HG02588 (cell line): ENCODE data around the gene PSPH.
"Not testable (repeated sequence)": the region's sequence is repeated elsewhere in the genome, so short reads cannot be mapped to it uniquely, and the experiment has no call there.

Source experiments
- ATAC-seq: cut with Tn5 transposase; IDR thresholded peaks from one replicate; pipeline ENCODE4 v1.9.1; 2021; ENCODE audit warnings: mild to moderate bottlenecking, moderate library complexity; ENCODE audit not compliant: unreplicated experiment

Gene PSPH

DNA sequence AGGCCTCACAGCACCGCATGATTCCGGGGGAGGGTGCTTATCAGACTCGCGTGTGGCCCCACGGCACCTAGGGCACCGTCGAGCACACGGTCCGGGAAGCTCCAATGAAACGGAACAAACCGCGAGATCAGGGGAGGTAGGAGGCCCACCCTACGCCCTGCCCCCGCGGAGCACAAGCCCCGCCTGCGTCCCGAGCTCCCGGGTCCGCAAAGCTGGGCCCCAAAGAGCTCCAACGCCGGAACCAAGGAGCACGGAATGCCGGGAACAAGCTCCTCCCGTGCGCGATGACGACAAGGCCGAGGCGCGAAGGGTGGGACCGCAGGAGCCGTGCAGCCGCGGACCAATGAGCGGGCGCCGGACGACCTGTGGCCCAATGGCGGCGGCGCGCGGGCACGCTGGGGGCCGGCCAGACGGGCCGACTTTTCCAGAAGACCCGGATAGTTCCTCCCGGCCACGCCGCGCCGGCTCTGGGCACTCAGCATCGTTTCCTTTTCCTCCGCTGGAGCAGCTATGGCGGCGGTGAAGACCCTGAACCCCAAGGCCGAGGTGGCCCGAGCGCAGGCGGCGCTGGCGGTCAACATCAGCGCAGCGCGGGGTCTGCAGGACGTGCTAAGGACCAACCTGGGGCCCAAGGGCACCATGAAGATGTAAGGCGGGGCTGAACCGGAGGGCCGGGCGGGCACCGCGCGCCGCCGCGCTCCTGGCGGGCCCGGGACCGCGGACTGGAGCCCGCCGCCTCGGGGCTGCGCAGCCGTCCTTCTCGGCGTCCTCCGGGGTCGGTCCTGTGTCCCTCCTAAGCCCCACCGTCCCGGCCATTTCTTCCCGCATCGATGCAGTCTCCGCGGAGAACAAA lies at the start of gene PSPH, which contains the start of gene CCT6A:
Gene PSPH, minus strand, starts transcription at position 106 of the 853 bp plus-strand sequence. CDS start 30,232 bp downstream, outside the sequence.
Gene CCT6A, plus strand, starts transcription at position 427 of the 853 bp plus-strand sequence. Its CDS starts 84 bp downstream, at position 511.
- peak; percentile 97 for ATAC-seq

DNA sequence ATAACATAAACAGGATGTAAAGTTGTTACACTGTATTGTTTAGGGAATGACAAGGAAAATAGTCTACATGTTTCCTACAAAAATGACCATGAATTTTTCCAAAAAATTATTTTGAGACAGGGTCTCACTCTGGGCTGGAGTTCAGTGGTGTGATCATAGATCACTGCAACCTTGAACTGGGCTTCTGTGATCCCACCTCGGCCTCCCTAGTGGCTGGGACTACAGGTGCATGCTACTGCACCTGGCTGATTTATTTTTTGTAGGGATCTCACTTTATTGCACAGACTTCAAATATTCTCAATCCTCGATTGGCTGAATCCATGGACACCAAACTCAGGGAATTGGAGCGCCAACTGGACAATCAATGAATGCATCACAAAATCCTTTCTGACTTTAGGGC lies 48.4 kb upstream of the PSPH start:
- ATAC-seq: no peak

DNA sequence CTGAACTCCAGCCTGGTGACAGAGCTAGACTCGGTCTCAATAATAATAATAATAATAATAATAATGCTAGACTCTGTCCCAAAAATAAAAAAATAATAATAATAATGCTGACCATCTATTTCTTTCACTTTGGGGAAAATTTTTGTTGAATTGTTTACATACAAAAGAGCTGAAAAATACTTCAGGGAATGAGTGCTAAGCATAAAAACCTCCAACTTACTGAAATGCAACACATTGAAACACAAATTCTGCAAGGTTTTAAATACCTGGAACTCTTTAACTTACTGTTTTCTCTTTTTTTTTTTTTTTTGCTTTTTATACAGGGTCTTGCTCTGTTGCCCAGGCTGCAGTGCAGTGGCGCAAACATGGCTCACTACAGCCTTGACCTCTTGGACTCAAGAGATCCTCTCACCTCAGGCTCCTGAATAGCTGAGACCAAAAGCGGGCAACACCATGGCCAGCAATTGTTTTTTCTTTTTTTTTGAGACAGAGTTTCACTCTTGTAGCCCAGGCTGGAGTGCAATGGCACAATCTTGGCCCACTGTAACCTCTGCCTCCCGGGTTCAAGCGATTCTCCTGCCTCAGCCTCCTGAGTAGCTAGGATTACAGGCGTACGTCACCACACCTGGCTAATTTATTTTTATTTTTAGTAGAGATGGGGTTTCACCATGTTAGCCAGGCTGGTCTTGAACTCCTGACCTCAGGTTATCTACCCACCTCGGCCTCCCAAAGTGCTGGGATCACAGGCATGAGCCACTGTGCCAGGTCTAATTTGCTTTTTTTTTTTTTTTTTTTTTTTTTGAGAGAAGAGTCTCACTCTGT lies 47.2 kb upstream of the PSPH start:
- not testable (repeated sequence) for ATAC-seq

DNA sequence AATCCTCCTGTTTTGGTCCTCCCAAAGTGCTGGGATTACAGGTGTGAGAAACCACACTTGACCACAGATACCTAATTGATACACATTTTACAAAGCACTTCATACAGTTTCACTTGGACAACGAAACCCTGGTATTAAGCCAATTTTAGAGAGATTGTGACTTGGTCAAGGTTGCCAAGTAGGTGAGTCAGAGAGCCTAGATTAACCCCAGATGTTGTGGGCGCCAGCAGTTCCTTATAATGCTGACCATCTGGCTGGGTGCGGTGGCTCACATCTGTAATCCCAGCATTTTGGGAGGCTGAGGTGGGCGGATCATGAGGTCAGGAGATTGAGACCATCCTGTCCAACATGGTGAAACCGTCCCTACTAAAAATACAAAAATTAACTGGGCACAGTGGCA lies 46.5 kb upstream of the PSPH start:
- no peak for ATAC-seq

DNA sequence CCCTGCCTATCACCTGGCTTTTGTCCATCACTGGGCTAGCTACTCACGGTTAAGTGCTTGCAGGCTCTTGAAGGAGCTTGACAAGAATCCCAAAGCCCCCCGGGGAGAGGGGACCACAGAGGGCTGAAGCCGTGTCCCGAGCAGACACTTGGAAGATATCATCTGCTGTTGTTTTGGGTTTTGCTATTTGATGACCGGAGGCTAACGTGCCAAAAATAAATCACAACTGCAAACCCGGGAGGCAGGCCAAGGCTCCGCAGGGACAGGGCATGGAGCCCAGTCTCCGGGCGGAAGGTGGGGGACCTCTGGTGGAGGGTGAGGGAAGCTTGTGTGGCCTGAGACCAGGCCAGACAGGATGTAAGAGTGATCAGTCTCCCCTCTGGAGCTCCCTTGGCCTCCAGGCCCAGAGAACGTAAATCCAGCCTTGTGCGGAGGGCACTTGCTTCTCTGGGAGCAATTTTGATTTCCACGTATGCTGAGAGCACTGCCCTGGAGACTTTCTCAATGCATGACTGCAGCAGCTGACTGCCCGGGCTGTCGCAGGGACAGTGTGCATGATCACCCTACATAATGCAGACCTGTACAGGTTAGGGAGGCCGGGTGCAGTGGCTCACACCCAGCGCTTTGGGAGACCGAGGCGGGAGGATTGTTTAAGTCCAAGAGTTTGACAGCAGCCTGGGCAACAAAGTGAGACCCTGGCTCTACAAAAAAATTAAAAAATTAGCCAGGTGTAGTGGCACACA lies 41.7 kb upstream of the PSPH start, which contains the start of gene PHKG1:
Gene PHKG1, minus strand, starts transcription at position 164 of the 743 bp plus-strand sequence. CDS start 4,011 bp downstream, outside the sequence.
- no peak for ATAC-seq

DNA sequence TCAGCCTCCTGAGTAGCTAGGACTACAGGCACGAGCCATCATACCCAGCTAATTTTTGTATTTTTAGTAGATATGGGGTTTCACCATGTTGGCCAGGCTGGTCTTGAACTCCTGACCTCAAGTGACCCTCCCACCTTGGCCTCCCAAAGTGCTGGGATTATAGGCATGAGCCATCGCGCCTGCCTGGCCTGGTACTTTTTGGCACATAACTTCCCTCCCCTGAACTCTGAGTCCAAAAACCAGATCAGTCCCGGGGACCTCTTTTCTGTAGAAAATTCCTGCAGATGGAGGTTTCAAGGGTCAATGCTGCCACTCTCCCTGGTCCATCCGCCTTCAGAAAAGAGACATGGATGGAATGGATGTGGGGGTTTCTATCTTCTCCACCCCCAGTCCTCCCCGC lies 41.1 kb upstream of the PSPH start:
- not testable (repeated sequence) for ATAC-seq

DNA sequence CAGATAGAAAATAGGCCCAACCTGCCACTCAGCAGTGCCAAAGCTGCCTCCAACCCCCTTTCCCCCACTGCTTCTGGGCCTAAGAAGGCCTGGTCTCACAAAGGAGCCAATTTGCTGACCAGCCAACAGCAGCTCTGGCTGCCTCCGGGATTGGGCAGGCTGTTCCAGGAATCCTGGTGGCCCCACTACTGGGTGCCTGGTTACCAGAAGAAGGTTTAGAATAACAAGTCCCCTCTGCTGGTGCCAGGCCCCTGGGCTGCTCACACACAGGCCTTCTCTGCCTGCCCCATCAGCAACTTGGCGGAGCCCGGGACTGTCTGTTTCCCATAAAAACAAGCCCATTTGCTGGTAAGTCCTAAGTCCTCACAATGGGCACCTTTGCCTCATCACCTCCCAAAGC lies 40.3 kb upstream of the PSPH start:
- no peak for ATAC-seq

DNA sequence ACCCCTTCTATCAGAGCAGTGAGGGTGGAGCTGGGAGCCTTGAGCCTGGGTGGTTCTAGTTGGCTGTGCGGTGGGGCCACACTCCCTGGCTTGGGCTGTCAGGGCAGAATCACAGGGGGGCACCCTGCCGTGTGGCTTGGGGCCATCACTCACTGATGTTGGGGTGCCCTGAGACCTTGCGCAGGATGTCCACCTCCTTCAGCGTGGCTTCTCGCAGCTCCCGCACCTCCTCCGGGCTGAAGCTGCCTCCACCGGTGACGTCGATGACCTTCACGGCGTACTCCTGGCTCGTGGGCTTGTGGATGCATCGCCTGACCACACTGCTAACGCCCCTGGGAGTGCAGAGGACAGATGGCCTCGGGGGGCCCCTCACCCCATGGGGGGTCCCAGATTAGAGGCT lies 36.2 kb upstream of the PSPH start:
- ATAC-seq: no peak

DNA sequence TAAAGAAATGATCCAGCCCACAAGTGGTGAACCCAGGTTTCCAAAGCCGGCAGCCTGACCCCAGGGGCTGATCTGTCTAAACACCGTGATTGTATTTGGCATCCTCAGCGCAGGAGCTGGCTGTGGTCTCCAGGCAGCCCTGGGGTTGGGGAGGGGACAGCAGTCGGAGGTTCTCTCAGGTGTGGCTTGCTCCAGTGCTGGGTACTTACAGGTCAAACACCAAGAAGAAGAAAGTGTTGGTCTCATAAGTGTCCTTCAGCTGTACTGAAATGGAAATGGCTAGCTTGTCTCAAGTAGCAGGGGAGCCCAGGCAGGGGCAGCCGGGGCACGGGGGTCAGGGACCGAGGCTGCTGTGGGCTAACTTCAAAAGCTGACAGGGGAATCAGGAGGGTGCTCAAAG lies 35.5 kb upstream of the PSPH start:
- no peak for ATAC-seq

DNA sequence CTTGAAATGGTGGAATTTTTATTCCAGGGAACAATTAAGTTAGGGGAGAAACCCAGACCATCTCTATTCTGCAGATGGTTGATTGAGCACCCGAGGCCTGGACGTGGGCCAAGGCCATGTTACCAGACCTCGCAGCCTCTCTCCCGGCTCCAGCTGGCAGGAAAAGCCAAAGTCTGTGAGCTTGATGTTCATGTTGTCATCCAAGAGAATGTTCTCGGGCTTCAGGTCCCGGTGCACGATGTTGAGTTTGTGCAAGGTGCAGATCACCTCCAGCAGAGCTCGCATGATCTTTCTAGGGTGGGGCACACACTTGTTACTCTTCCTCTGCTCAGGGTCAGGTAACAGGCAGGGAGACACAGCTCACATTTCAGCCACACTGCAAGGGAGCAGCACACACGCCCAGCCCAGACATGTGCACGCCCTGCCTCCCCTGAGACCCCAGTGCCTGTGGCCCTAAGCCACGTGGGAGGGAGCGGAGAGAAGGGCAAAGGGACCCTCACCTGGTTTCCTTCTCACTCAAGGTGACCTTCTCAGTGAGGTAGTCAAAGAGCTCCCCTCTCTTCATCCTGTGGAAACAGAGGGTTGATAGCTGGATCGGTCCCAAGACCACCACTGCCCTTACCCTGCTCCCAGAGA lies 32.0 kb upstream of the PSPH start:
- no peak for ATAC-seq

DNA sequence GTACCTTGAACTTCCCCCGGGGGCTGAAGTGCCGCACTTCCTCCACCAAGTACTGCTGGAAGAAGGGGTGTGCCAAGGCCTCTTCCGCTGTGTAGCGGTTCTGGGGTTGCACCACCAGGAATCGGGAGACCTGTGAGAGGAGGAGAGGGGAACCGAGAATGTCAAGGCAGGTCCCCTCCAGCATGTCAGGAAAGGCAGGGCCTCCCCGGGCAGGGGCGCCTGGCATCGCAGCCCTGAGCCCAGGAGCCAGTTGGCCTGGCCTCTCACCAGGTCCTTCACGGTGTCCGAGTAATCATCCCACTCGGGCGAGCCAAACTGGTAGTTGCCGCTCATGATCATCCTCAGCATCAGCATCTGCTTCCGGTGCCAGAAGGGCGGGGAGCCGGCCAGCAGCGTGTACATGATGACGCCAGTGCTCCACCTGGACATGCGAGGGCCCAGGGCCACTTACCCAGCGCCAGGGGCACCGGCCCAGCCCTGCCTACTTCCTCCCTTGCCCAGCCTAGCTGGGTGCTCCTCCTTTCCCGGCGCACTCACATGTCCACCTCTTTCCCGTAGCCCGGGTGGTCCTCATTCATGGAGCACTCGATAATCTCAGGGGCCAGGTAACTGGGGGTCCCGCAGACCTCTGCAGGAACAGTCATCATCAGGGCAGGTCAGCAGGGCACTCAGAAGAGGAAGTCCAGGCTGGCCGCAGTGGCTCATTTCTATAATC lies 30.5 kb upstream of the PSPH start:
- ATAC-seq: no peak

DNA sequence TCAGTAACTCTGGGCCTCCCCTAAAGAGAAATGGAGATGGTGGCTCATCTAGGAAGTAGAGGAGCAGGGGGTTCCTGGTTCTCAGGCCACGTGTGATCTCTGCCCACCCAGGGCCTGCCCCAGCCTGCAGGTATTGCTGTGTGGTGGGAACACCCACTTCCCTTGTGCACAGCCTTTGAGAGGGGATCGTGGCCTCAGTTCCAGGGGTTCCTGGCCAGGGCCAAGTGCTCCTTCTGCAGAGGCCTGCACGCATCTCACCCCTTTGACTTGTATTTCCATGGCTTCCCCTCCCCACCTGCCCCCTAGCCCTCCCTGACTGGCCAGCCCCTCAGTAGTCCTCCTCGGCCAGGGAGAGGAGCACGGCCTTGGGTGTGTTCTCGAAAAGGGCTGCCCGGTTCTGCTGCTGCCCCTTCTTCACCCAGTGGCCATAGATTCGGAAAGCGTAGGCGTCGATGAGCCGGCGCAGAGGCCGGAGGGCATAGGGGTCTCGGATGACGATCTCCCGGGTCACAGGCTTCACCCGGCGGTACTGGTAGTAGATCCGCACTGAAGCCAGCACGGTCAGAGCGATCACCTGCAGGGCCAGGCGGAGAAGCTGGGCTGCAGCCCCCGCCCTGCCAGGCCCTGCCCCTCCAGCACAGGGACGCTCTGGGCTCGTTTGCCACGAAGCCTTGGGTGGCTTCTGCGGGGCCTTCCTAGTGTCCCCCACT lies 29.6 kb upstream of the PSPH start:
- not testable (repeated sequence) for ATAC-seq

DNA sequence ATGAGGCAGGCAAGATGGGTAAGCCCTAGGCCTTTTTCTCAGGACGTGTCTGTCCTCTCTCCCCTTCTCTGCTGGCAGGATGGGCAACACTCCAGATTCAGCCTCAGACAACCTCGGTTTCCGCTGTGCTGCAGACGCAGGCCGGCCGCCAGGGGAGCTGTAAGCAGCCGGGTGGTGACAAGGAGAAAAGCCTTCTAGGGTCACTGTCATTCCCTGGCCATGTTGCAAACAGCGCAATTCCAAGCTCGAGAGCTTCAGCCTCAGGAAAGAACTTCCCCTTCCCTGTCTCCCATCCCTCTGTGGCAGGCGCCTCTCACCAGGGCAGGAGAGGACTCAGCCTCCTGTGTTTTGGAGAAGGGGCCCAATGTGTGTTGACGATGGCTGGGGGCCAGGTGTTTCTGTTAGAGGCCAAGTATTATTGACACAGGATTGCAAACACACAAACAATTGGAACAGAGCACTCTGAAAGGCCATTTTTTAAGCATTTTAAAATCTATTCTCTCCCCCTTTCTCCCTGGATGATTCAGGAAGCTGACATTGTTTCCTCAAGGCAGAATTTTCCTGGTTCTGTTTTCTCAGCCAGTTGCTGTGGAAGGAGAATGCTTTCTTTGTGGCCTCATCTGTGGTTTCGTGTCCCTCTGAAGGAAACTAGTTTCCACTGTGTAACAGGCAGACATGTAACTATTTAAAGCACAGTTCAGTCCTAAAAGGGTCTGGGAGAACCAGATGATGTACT lies 28.4 kb upstream of the PSPH start:
- no peak for ATAC-seq

DNA sequence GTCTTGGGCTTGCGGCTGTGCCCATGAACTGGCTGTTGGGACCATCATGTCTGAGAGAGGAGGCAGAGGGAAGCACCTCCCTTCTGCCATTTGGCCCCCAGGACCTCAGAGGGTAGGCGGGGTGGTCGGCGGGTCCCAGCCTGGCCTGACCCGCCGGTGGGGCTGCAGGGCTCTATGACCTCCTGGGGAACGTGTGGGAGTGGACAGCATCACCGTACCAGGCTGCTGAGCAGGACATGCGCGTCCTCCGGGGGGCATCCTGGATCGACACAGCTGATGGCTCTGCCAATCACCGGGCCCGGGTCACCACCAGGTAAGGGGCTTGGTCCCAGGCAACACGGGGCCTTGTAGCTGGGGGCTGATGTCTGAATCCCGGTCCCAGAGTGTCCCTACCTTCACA lies 27.0 kb upstream of the PSPH start:
- no peak for ATAC-seq

DNA sequence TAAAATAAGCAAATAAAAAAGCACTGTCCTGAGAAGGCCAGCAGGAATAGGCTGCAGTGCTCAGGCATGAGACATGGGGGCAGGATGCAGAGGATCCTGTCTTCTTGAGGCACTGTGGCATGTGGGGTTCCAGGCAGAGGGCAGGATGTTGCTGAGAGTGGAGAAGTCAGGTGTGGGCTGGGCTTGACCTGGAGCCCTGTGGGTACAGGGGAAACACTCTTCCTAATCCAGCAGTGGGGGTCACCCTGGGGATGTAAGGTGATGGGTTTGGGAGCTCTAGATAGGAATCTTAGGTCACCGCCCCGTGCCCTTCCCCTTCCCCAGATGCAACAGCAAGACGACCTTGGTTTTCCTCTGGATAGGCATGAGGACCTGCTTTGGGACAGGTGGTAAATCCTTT lies 26.4 kb upstream of the PSPH start:
- no peak for ATAC-seq

DNA sequence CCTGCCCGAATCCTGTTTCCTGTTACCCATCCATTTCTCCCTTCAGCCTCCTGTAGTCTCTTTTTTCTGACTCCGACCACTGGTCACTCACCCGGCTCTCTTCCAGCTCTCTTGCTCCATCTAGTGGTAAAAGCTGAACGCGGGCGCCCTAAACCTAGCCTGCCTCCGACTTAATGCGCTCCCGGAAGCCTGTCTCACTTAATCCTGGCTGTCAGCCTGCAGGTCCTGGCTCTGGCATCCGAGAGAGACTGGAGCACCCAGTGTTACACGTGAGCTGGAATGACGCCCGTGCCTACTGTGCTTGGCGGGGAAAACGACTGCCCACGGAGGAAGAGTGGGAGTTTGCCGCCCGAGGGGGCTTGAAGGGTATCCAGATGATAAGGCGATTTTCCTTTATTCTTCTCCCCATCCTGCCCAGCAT lies 23.1 kb upstream of the PSPH start:
- no peak for ATAC-seq

DNA sequence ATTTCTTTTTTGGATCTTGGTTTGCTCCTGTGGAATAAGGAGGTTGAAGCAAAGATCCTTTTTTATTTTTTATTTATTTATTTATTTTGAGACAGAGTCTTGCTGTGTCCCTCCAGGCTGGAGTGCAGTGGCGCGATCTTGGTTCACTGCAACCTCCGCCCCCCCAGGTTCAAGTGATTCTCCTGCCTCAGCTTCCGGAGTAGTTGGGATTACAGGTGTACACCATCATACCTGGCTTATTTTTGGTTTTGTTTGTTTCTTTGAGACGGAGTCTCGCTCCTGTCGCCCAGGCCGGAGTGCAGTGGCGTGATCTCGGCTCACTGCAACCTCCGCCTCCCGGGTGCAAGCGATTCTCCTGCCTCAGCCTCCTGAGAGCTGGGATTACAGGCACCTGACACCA lies 15.1 kb upstream of the PSPH start:
- not testable (repeated sequence) for ATAC-seq

DNA sequence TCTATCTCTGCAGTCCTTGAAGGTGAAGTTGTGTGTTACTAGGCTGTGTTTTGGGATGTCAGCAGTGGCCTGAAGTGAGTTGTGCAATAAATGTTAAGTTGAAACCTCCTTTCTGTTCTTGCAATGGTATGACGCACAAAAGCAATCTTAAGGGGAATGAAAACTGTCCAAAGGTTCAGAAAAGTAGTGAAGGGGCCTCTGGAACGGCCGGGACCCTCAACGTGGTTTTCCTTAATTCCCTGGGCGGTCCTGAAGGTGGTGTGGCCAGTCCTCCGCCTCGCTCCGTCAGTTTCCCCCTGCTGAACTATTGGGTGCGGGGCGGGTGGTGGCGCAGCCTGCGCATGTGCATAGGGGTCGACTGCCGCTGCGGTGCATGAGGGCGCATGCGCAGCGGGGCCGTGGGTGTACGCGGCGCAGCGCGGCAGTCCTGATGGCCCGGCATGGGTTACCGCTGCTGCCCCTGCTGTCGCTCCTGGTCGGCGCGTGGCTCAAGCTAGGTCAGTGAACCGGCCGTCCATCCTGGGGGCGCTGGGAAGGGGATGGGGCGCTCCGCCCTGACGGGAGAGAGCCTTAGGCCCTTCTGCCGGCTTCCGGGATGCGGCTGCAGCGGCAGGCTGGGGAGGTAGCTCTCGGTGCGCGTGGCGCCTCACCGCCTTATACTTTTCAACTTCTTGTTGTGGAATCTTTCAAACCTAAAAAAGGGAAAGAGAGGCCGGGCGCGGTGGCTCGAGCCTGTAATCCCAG lies 12.8 kb upstream of the PSPH start, which contains the start of gene SUMF2:
Gene SUMF2, plus strand, starts transcription at position 405 of the 744 bp plus-strand sequence. Its CDS starts 26 bp downstream, at position 431.
- peak; percentile 89 for ATAC-seq
